ENCODE data around the gene BCR. TPM values are rescaled to one million over a fixed set of nuclear protein-coding genes. Genes with fewer than 3 reads are reported as not detected.
A peak's percentile ranks its signal among the peaks of the same experiment; 100 is the strongest.
"Not testable (repeated sequence)": the region's sequence is repeated elsewhere in the genome, so short reads cannot be mapped to it uniquely, and the experiment has no call there.

Gene BCR
- 13.9 TPM for polyA plus RNA-seq (ENCODE audit: insufficient read length)

- DNase-seq (ENCODE audit: low read depth) = no peak
Observed at GRCh38 chr22:23180301-23180892, at the start of gene BCR. BCR (plus strand) TSS chr22:23180509; CDS start chr22:23180961, 452 bp downstream.

- DNase-seq (ENCODE audit: low read depth) = no peak
Observed at GRCh38 chr22:23130697-23131096, 49.6 kb upstream of the BCR start.

GRCh38 chr22:23131931-23132330 is 48.4 kb upstream of the BCR start:
- DNase-seq (ENCODE audit: low read depth) = no peak

- no peak for DNase-seq (ENCODE audit: low read depth)
Observed at GRCh38 chr22:23132376-23133091, 47.8 kb upstream of the BCR start.

DNA sequence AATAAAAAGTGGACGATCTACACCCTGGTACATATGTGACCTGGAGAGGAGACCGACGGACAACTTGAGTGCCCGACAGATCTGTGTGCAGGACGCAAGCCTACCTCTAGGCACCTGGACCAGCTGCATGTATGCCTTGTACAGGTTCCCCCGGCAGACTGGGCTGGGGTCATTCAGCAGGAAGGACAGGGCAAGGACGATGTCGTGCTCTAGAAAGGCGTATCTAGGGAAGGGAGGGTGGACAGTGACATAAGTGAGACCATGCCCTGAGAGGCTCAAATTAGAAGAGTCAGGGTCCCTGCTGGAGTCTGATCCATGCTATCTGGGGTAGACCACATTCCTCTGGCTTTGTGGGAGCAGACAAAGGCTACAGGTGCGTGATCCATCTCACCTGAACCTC is 46.4 kb upstream of the BCR start:
- no peak for DNase-seq (ENCODE audit: low read depth)

DNA sequence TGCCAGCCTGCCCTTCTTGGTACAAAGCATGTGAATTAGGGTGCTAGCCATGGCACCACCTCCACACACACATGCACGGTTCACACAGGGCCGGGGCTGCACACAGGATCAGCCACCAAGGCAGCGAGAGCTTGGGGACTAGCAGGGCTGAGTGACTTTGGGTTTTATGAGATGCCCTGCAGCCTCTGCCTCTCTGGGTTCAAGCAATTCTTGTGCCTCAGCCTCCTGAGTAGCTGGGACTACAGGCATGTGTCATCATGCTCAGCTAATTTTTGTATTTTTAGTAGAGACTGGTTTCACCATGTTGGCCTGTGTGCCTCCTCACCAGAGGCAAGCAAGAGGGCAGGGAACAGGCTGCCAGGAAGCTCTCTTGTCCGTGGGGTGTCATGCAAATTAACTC is 43.3 kb upstream of the BCR start:
- not testable (repeated sequence) for DNase-seq (ENCODE audit: low read depth)

GRCh38 chr22:23137468-23137867 is 42.8 kb upstream of the BCR start:
- DNase-seq (ENCODE audit: low read depth) = no peak

DNA sequence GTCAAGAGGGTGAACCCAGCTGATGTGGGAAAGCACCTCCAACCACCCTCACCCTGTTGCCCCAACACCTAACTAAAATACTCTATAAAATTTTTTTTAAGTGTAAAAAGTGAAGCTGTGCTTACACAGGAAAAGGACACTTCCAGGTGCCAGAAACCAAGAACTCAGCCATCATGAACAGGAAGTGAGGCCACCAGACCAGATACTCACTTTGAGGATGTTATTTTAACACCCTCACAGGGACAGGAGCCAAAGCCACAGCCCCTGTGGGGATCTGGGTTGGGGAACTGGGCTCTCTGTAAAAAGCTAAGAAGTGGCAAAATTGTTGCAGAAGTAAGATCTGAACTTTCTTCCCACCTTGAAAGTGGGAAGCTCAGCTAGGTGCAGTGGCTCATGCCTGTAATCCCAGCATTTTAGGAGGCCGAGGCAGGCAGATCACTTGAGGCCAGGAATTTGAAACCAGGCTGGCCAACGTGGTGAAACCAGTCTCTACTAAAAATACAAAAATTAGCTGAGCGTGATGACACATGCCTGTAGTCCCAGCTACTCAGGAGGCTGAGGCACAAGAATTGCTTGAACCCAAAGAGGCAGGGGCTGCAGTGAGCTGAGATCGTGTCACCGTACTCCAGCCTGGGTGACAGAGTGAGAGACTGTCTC is 42.3 kb upstream of the BCR start:
- DNase-seq (ENCODE audit: low read depth) = no peak

DNA sequence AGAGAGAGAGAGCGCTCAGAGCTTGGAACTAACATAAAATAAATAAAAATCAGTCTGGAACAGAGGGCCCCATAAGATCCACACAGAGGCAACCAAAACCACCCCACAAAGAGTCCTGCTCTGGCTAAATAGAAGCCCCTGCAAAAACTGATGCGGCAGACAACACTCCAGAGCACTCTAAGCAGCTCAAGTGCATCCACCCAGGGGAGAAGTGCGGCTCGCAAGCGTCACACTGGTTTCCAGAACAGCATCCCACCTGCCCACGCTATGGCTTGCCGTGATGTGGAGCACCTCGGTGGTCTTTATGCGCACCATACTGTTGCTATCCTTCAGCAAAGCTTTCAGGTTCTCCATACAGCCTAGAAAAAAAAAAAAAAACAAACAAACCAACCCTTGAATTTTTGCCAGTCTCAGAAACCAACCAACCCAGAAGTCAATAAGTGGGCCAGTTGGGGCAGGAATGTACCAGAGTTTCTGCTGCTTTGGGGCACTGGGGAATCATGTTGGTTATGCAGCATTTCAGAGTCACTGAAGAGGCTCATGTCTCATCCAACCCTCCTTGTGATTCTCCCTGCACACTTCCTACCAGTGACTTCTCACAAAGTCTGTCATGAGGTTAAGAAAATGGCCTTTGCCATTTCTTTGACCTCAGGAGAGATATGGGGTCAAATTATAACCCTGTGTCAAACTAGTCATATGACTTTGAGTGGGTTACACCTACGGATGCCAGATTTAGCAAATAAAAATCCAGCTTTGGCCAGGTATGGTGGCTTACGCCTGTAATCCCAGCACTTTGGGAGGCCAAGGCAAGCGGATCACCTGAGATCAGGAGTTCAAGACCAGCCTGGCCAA is 41.5 kb upstream of the BCR start:
- DNase-seq (ENCODE audit: low read depth) = no peak

GRCh38 chr22:23140385-23140784 is 39.9 kb upstream of the BCR start:
- DNase-seq (ENCODE audit: low read depth) = no peak

GRCh38 chr22:23142546-23143105 is 37.7 kb upstream of the BCR start:
- no peak for DNase-seq (ENCODE audit: low read depth)

DNA sequence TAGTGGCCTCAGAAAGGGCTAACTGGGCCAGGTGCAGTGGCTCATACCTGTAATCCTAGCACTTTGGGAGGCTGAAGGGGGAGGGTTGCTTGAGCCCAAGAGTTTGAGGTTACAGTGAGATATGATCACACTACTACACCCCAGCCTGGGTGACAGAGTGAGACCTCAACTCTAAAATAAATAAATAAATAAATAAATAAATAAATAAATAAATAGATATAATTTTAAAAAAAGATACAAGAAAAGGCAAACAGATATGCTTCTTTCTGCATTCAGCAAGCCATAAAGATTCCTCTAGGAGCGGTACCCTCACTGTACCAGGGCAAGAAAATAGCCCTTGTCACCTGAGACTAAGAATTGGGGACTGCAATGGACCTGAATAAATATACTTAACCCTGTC is 37.2 kb upstream of the BCR start:
- no peak for DNase-seq (ENCODE audit: low read depth)

- DNase-seq (ENCODE audit: low read depth) = no peak
Observed at GRCh38 chr22:23144432-23144831, 35.9 kb upstream of the BCR start.

DNA sequence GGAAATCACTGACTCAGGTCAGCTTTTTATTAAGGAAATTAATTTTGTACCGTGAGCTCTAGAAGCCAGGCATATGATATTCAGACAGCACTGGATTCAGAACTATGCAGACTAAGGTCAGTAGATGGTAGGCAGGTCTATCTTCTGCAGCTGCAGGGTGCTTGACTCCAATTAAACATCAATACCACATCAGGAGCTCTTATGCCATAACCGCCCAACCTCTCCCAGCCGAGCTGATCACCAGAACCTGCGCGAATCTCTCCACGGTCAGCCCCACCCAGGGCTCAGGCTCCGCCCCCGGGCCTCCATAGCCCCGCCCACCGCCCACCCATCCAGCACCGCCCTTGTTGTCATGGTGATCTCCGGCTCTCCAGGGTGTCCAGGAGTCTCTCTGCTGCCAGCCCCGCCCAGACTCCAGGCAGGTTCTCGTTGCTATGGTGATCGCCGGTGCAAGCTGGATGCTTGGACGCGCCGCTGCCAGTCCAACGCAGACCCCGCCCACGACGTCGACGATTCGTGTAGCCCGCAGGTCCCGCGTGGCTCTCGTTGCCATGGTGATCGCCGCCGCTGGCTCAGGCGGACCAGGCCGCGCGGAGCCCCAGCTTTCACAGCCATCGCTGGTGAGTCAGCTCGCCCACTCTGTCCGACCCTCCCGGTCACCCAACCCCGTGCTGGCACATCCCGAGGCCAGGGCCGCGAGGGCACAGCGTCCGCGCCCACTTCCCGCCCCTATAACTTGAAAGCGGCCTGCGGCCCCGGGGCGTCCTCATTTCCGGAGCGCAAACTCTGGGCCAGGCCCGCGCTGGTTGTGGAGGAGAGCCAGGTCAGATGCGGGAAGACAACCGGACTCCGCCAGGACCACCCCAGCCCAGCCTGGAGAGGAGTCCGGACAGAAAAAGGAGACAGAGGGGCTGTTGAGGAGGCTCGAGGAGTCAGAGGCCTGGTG is 35.1 kb upstream of the BCR start, which contains the start of gene RAB36:
RAB36 (plus strand) TSS at position 546 of the 946 bp plus-strand sequence. CDS start 1,140 bp downstream, outside the sequence.
- peak; percentile 67 for DNase-seq (ENCODE audit: low read depth)

DNA sequence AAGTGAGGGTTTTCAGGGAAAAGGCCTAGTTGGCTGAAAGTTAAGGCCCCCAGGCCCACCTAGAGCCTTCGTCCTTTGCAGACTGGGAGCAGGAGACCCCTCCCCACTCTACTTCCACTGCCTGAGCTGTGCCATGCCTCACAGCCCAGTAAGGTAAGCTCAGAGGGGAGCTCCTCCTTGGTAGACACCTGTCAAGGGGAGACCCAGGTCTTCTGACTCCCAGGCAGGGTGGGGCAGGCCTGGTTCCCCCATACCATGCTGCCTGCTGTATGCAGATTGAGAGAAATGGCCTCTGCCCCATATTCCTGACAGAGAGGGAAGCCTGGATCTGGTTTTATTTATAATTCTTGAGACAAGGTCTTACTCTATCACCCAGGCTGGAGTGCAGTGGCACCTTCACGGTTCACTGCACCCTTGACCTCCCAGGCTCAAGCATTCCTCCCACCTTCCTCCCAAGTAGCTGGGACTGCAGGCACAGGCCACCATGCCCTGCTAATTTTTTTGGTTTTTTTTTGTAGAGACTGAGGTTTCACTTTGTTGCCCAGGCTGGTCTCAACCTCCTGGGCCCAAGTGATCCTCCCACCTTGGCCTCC is 34.3 kb upstream of the BCR start:
- DNase-seq (ENCODE audit: low read depth) = no peak

DNA sequence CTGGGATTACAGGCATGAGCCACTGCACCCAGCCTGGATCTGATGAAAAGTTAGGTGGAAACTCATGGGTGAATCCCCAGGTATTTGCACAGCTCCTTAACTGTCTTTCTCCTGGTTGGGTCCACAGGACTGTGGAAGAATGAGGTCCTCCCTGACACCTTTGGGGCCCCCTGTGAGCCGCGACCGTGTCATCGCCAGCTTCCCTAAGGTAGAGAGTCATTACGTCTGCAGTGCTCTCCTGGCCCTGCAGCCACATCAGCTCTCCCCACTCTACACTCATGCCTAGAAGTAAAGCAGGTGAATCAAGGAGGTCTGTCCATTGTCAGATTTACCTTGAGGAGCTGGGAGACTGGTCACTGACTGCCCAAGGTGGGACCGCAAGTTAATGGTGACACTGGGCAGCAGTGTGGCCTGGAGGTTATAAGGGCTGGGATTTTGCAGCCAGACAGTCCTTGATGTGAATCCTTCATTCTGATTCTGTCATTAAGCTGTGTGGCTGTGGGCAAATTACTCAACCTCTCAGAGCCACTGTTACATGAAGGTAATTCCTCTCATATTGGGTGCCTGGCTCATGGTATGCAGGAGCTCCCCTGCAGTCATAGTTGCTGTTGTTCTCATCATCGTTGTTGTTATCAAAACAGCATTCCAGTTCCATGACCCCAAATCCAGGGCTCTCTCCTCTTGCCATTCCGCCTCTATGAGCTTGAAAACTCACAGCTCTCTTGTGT is 33.7 kb upstream of the BCR start:
- no peak for DNase-seq (ENCODE audit: low read depth)

DNA sequence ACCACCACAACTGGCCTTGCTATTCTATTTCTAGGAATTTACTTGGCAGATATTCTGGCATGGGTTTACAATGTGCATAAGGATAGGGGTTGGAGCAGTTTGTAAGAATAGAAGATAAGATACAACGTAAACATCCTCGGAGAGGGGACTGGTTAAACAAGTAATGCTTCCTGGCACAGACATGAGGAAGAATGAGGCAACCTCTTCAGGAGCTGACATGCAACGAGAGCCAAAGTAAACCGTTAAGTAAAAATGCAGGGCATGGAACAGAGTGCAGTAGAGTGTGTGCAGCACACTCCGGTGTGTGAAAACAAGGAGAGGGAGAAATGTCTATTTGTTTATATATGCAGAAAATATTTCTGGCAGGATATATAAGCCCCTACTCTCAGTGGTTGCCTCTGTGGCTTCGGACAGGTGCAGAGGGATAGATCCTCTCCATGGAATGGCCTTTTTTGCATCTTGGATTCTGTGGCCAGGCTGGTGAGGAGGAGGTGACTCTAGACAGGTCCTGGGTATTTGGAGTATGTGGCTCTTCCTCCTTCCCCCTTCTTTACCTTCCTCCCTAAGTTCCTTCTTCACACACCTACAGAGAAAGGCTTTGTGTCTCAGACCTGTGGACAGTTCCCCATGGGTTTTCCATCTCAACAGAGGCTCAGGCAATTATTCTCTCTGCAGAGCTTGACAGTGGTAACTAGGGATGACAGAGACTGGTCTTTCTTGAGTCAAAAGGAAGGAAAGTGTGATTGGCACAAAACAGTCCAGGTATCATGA is 32.5 kb upstream of the BCR start:
- no peak for DNase-seq (ENCODE audit: low read depth)

- no peak for DNase-seq (ENCODE audit: low read depth)
Observed at GRCh38 chr22:23149743-23150238, 30.5 kb upstream of the BCR start.
